Activated CD4-positive, alpha-beta memory T cell treated with anti-CD3 and anti-CD28 coated beads for 36 hours (primary cell): ENCODE measurements around the gene CD44. TPM values are rescaled to one million over a fixed set of nuclear protein-coding genes. Genes with fewer than 3 reads are reported as not detected.

ENCODE experiments used
- CTCF ChIA-PET: fragments of 350-600 bp; sonication (Branson Sonifier 250); formaldehyde crosslinking; loops from one replicate; lab custom pipeline; 2021; ENCODE audit warnings: antibody characterized with exemption, inconsistent platforms; lab: Charles Lee
- POLR2A ChIA-PET: fragments of 350-600 bp; sonication (Branson Sonifier 250); formaldehyde crosslinking; loops from one replicate; lab custom pipeline; 2021; ENCODE audit warnings: antibody characterized with exemption; lab: Charles Lee
- DNase-seq: peaks from one replicate; pipeline ENCODE4 v3.0.0-alpha.2; 2020
- H3K27ac Mint-ChIP-seq: one replicate; pipeline ENCODE4 v1.8.0; 2021; ENCODE audit warnings: mixed read lengths
- H3K27me3 Mint-ChIP-seq: one replicate; pipeline ENCODE4 v1.8.0; 2021; ENCODE audit warnings: mixed read lengths
- H3K36me3 Mint-ChIP-seq: one replicate; pipeline ENCODE4 v1.8.0; 2021; ENCODE audit warnings: mixed read lengths
- H3K4me1 Mint-ChIP-seq: one replicate; pipeline ENCODE4 v1.8.0; 2021; ENCODE audit warnings: low read depth, mixed read lengths
- H3K4me3 Mint-ChIP-seq: one replicate; pipeline ENCODE4 v1.8.0; 2021; ENCODE audit warnings: mild to moderate bottlenecking, mixed read lengths
- H3K9me3 Mint-ChIP-seq: one replicate; pipeline ENCODE4 v1.8.0; 2021; ENCODE audit warnings: mixed read lengths
- intact Hi-C: fragments of 100-400 bp; cut with micrococcal nuclease; formaldehyde crosslinking; loops from one replicate; pipeline ENCODE4 v1.15.1; 2023
- total RNA-seq, 2 experiments: library from RNA; stranded (reverse); gene quantifications; one replicate each; pipeline ENCODE4 v1.2.3, GENCODE V29; 2021

Gene CD44
- total RNA-seq, 2 experiments from 2014 or later: 440 to 442 TPM

DNA sequence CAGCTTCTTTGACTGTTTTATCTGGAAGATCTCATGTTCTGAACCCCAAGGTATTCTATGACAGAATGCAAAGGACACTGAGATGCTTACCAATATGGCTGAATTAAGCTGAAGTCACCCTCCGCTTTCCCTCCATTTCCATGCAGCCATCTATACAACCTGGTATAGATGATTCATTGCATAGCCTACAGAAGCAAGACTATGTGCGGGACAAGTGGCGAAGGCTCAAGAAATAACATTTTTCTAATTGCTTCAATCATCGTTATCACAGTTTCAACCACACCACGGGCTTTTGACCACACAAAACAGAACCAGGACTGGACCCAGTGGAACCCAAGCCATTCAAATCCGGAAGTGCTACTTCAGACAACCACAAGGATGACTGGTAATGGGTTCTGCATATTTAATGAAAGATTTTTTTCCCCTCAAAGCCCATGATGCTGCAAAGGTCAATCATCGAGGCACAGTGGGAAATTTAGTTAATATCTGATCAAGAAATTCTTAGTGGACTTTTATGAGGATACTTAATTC is 61.9 kb downstream of the CD44 start:
- Mint-ChIP-seq H3K9me3 (no peaks in the 10 kb centered on the region), H3K4me1 (peaks cover 59% of the 10 kb centered on the region), H3K27ac (no peak overlapping the region), H3K36me3 (peaks cover 92% of the 10 kb centered on the region), H3K27me3 (no peaks in the 10 kb centered on the region), H3K4me3 (no peak overlapping the region)
- intact Hi-C loops: no loop called here
- ChIA-PET CTCF (no interaction called here), POLR2A (no interaction called here)
- no peak for DNase-seq

DNA sequence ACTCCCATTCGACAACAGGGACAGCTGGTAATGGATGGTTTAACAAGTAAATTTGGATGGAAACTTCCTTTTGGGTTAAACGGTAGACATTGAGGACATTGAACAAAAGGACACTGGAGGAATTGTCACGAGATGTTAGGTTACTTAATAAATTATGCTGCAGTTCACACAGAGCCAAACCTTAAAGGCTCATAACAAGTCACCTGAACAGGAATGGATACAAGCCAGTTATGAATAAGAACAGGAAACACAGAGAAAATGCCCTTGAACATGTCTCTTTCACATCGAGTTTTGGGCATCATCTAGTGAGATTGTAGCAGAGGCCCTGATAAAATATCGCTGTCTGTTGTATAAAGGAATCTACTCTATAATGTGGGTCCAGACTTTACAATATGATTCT is 65.6 kb downstream of the CD44 start:
- POLR2A ChIA-PET: no interaction called here
- intact Hi-C loops: no loop called here
- peaks cover 37% of the 10 kb centered on the region for H3K4me1 Mint-ChIP-seq
- H3K9me3 Mint-ChIP-seq: peaks cover 4% of the 10 kb centered on the region
- peak overlapping the region; percentile 71 for H3K27ac Mint-ChIP-seq
- H3K36me3 Mint-ChIP-seq: peaks cover 95% of the 10 kb centered on the region
- DNase-seq: no peak
- CTCF ChIA-PET: no interaction called here
- no peak overlapping the region for H3K4me3 Mint-ChIP-seq
- H3K27me3 Mint-ChIP-seq: no peaks in the 10 kb centered on the region

DNA sequence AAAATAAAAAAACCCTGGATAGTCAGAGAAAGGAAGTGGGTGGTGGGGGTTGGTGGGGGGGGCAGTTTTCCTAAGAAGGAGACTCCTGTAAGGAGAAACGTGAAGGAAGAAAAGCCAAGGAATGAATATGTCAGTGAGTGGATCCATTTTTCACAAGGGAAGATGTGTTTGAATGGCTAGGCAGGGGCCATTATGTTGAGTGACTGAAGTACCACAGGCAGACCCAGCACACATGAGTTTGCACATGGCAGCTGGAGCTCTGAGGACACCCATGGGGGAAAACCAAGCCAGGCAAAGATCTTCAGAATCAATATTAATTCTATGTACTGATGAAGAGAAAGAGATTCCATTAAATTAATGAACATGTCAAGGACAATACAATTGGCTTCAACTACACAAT is 67.6 kb downstream of the CD44 start:
- Mint-ChIP-seq H3K36me3 (peaks cover 94% of the 10 kb centered on the region), H3K27ac (peak overlapping the region; percentile 44), H3K9me3 (peaks cover 15% of the 10 kb centered on the region), H3K4me1 (peaks cover 34% of the 10 kb centered on the region), H3K4me3 (no peak overlapping the region), H3K27me3 (no peaks in the 10 kb centered on the region)
- no peak for DNase-seq
- ChIA-PET POLR2A (no interaction called here), CTCF (no interaction called here)
- intact Hi-C loops: no loop called here

DNA sequence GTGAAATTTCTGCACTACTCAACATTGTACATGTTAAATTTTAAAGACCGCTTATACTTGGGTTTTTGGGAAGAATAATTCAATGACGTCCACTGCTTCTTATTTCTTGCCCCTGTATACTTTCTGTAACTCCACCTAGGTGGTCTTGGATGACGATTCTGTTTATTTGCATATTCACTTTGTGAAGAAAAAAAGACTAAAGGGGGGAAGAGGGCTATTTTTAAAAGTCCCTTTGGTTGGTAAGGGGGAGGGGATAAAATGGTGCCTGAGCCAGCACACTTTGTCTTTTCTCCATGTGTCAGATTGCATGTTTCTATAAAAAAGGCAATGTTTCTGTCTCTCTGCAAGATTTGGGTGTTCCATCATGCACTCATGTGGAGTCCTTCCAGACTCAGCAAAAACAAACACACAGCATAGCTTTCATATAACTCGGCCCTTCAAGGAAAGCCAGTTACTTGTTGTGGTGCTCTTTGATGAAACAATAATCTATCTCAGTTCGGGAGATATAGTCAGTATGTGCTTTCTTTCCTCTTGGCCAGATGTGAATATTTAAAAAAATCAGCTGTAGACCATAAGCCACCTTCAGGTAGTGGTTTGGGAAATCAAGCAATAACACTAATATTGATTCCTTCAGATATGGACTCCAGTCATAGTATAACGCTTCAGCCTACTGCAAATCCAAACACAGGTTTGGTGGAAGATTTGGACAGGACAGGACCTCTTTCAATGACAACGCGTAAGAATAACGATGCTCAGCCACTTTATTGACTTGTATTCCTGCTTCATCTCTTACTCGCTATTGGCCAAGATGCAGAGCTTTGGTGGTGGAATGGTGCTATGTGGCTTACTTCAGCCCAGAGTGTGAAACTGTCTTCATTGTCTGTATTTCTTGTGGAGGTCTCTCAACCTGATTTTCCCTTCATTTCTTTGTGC is 68.8 kb downstream of the CD44 start:
- Mint-ChIP-seq H3K36me3 (peaks cover 92% of the 10 kb centered on the region), H3K4me1 (peaks cover 35% of the 10 kb centered on the region), H3K27ac (no peak overlapping the region), H3K9me3 (peaks cover 15% of the 10 kb centered on the region), H3K4me3 (no peak overlapping the region), H3K27me3 (no peaks in the 10 kb centered on the region)
- ChIA-PET POLR2A (no interaction called here), CTCF (no interaction called here)
- DNase-seq: no peak
- intact Hi-C loops: no loop called here

DNA sequence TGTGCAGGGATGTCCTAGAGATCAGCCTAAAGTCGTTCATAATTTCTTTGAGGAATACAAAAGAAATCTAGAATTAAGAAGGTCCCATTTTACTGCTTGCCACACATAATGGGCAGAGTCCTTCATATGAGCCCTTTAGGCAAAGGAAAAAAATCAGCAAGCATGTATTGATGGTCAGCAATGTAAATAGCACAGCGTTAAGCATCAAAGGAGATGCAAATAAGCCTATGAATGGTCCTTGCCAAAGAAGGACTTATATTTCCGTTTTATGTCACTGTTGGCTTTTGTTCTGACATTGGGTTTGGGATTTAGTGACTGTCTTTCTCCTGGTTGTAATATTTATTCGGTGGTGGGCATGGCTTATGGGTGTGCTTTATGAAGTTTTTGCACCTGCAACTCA is 69.8 kb downstream of the CD44 start:
- POLR2A ChIA-PET: no interaction called here
- intact Hi-C loops: no loop called here
- CTCF ChIA-PET: no interaction called here
- no peak overlapping the region for H3K4me3 Mint-ChIP-seq
- H3K27ac Mint-ChIP-seq: no peak overlapping the region
- peaks cover 41% of the 10 kb centered on the region for H3K4me1 Mint-ChIP-seq
- peaks cover 15% of the 10 kb centered on the region for H3K9me3 Mint-ChIP-seq
- DNase-seq: no peak
- H3K27me3 Mint-ChIP-seq: no peaks in the 10 kb centered on the region
- H3K36me3 Mint-ChIP-seq: peaks cover 90% of the 10 kb centered on the region

DNA sequence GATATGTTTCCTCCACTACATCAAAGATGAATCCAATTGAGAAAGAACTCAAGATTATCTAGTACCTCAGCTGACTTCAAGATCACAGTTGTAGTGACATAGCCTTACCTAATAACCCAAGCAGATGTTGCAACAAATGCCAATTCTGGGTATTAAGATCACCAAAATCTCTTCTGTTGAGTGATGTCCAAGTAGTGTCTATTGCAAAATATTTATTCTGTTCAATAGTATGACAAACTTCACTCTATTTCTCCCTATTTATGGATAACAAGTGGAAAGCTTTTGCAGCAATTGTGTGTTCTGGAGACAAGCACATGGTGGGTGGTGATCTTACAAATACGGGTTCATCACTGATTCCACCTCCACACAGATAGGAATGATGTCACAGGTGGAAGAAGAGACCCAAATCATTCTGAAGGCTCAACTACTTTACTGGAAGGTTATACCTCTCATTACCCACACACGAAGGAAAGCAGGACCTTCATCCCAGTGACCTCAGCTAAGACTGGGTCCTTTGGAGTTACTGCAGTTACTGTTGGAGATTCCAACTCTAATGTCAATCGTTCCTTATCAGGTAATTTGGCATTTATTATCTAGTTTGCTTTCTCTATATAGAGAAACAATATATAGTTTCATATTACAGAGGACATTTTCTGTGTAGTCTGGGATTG is 72.0 kb downstream of the CD44 start:
- Mint-ChIP-seq H3K9me3 (peaks cover 15% of the 10 kb centered on the region), H3K27ac (no peak overlapping the region), H3K27me3 (no peaks in the 10 kb centered on the region), H3K4me3 (no peak overlapping the region), H3K4me1 (peaks cover 51% of the 10 kb centered on the region), H3K36me3 (peaks cover 89% of the 10 kb centered on the region)
- intact Hi-C loops: no loop called here
- no peak for DNase-seq
- POLR2A ChIA-PET: no interaction called here
- CTCF ChIA-PET: no interaction called here

DNA sequence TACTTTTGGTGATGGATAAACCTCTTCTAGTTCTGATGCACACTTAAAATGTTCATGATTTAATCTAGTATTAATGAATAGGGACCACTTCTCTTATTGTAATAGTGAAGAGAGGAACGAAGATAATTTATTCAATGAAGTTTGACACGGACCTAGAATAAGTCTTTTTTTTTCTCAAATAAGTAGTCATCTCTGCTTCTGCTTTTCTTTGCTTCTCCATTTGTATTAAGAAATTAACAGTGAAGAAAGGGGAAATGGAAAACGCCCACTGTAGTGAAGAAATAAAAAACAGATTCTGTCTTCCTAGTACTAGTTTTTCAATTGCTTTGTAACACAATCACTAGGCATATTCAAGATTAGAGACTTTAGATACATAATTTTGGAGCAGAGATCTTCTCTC is 73.0 kb downstream of the CD44 start:
- Mint-ChIP-seq H3K4me1 (peaks cover 60% of the 10 kb centered on the region), H3K4me3 (no peak overlapping the region), H3K9me3 (peaks cover 15% of the 10 kb centered on the region), H3K36me3 (peaks cover 87% of the 10 kb centered on the region), H3K27ac (no peak overlapping the region), H3K27me3 (no peaks in the 10 kb centered on the region)
- ChIA-PET CTCF (no interaction called here), POLR2A (no interaction called here)
- intact Hi-C loops: no loop called here
- DNase-seq: no peak

DNA sequence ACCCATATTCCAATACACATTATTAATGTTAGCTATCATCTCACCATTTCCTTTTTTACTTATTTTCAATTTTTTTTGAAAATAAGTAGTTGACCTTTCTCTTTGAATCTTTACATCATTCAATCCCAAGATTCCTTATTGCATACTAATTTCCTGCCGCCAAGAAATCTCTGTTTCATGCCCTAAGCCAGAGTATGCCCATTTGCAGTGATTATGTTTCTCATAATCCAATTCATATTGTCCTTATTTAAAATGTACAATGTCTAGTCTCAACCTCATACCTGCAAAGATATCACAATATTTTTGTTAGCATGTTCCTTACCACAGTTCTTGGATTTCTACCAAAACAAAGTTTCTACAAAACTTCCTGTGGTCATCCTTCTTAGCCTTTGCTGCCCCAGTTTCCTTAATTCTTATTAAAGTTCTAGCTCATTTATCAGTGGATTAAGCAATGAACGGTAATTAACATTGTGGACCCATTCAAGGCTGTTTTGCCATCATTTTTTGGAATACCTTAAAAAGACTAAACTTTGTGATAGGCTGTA is 75.3 kb downstream of the CD44 start:
- no peak overlapping the region for H3K4me3 Mint-ChIP-seq
- H3K27ac Mint-ChIP-seq: peak overlapping the region; percentile 81
- H3K36me3 Mint-ChIP-seq: peaks cover 84% of the 10 kb centered on the region
- H3K4me1 Mint-ChIP-seq: peaks cover 74% of the 10 kb centered on the region
- H3K9me3 Mint-ChIP-seq: peaks cover 15% of the 10 kb centered on the region
- intact Hi-C loops: loop anchor here (1.0 to 2.0 kb wide), 5 partner anchors 22 to 68 kb away; no protein-coding TSS in a partner anchor
- no peaks in the 10 kb centered on the region for H3K27me3 Mint-ChIP-seq
- DNase-seq: no peak
- CTCF ChIA-PET: interaction anchor here (0.6 to 1.1 kb wide), 5 partner anchors 10 to 288 kb away, joined by 3 to 4 read pairs (median 3); no protein-coding TSS in a partner anchor
- POLR2A ChIA-PET: interaction anchor here (0.6 kb wide), 2 partner anchors 134 to 181 kb away, joined by 4 read pairs; no protein-coding TSS in a partner anchor

DNA sequence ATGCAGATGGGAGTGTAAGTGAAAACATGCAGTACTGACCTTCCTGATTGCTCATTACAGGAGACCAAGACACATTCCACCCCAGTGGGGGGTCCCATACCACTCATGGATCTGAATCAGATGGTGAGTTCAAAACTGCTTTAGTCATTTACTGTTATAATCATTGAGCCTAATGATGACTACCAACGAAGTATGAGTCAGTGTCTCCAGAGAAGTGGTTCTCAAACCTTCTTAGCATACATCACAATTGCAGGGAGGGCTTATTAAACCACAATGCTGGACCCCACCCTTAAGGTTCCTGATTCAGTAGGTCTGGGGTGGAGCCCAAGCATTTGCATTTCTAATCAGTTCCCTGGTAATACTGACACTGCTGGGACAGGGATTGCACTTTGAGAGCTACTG is 75.8 kb downstream of the CD44 start:
- intact Hi-C loops: loop anchor here (1.0 to 2.0 kb wide), 5 partner anchors 22 to 68 kb away; no protein-coding TSS in a partner anchor
- peaks cover 84% of the 10 kb centered on the region for H3K36me3 Mint-ChIP-seq
- peaks cover 74% of the 10 kb centered on the region for H3K4me1 Mint-ChIP-seq
- H3K27ac Mint-ChIP-seq: peak overlapping the region; percentile 81
- no peak overlapping the region for H3K4me3 Mint-ChIP-seq
- ChIA-PET POLR2A (interaction anchor here (0.6 kb wide), 1 partner anchor 180 kb away, joined by 4 read pairs; no protein-coding TSS in a partner anchor), CTCF (interaction anchor here (1.1 kb wide), 1 partner anchor 69 kb away, joined by 4 read pairs; no protein-coding TSS in a partner anchor)
- H3K27me3 Mint-ChIP-seq: no peaks in the 10 kb centered on the region
- peak; percentile 78 for DNase-seq
- peaks cover 10% of the 10 kb centered on the region for H3K9me3 Mint-ChIP-seq

DNA sequence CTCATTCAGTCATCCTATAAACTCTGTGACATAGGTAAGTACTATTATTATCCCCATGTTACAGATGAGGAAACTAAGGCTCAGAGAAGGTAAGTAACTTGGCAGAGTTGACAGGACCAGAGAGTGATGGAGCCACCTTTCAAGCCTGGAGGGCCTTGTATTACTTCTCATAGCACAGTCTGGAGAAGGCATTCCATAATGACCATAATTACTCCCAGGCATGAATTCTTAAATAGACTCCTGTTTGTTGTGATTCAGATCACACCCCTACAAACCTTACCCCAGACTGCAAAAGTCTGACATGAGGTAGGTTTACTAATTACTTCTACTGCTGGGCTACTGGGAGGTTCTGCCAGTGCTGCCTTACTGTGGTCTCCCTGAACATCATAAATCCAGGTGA is 77.0 kb downstream of the CD44 start:
- peaks cover 78% of the 10 kb centered on the region for H3K36me3 Mint-ChIP-seq
- H3K9me3 Mint-ChIP-seq: no peaks in the 10 kb centered on the region
- H3K4me3 Mint-ChIP-seq: no peak overlapping the region
- peaks cover 71% of the 10 kb centered on the region for H3K4me1 Mint-ChIP-seq
- ChIA-PET CTCF (no interaction called here), POLR2A (no interaction called here)
- no peaks in the 10 kb centered on the region for H3K27me3 Mint-ChIP-seq
- peak overlapping the region; percentile 81 for H3K27ac Mint-ChIP-seq
- intact Hi-C loops: loop anchor here (2.0 kb wide), 1 partner anchor 57 kb away; no protein-coding TSS in a partner anchor
- no peak for DNase-seq

DNA sequence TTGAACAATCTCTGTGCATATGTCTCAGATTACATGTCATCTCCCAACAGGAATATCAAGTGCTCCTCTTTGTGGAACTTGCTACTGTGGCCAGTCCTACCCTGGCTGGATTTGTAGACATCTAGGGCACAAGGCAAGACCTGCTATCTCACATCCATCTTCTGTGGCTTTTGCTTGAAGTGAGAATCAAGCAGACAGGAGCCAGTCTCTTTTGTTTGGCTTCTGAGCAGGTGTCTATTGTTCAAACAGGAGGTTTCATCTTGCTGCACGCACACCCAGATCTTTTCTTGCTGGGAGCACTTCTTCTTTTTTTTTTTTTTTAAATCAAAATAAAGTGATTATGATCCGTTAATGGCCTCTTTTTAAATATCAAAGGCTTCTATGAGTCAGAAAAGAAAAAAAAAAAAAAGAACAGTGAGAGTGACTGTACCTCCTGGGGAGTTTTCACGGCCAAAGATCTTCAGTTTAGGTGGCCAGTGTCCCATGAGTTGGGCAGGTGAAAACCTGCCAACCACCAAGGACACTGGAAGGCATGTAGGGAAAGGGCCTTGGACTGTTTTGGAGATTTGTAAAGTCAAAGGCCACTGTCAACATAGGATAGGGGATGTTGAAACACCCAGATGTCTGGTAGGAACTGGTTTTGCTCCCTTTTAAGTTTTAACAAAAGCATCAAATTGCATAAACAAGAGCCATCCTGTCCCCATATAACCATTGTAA is 78.1 kb downstream of the CD44 start:
- intact Hi-C loops: no loop called here
- no peaks in the 10 kb centered on the region for H3K27me3 Mint-ChIP-seq
- ChIA-PET CTCF (no interaction called here), POLR2A (no interaction called here)
- peaks cover 62% of the 10 kb centered on the region for H3K4me1 Mint-ChIP-seq
- H3K4me3 Mint-ChIP-seq: no peak overlapping the region
- no peaks in the 10 kb centered on the region for H3K9me3 Mint-ChIP-seq
- H3K36me3 Mint-ChIP-seq: peaks cover 77% of the 10 kb centered on the region
- peak; percentile 32 for DNase-seq
- peak overlapping the region; percentile 86 for H3K27ac Mint-ChIP-seq
